Fibroblast of lung (primary cell): ENCODE measurements around the gene PAPOLA. TPM values are rescaled to one million over a fixed set of nuclear protein-coding genes. Genes with fewer than 3 reads are reported as not detected.

Experiments
- DNase-seq, 2 donors: peaks; one replicate each; pipeline versions ENCODE4 v3.0.0 to v3.0.0-alpha.2; 2010; ENCODE audit warnings: low read depth in 2 of 2
- H2AFZ ChIP-seq: 2 replicates; pipeline ENCODE4 v1.5.1; 2012; ENCODE audit warnings: low read length, control low read depth, inconsistent platforms
- H3K27ac ChIP-seq: 2 replicates; pipeline ENCODE4 v1.5.1; 2011; ENCODE audit warnings: low read length, control low read depth; ENCODE audit not compliant: insufficient read depth
- H3K27me3 ChIP-seq: 2 replicates; pipeline ENCODE4 v1.5.1; 2011; ENCODE audit warnings: mild to moderate bottlenecking, low read length; ENCODE audit not compliant: control insufficient read depth, insufficient read depth
- H3K36me3 ChIP-seq: 2 replicates; pipeline ENCODE4 v1.5.1; 2011; ENCODE audit warnings: low read length; ENCODE audit not compliant: control insufficient read depth, insufficient read depth
- H3K4me1 ChIP-seq: 2 replicates; pipeline ENCODE4 v1.5.1; 2011; ENCODE audit warnings: low read length; ENCODE audit not compliant: control insufficient read depth, insufficient read depth; ENCODE audit errors: extremely low read depth
- H3K4me2 ChIP-seq: 2 replicates; pipeline ENCODE4 v1.5.1; 2011; ENCODE audit warnings: low read length, control low read depth; ENCODE audit not compliant: insufficient read depth; ENCODE audit errors: extremely low read depth
- H3K4me3 ChIP-seq, 4 experiments: fragments of 200-600 bp in 1 of 4; sonication (generic) in 1 of 4; replicated peaks in 1 of 4; 2 replicates each; pipeline ENCODE4 v1.5.1; 2011 to 2016; ENCODE audit warnings: low read length in 4 of 4, low read depth in 3 of 4, mild to moderate bottlenecking in 3 of 4, control low read depth in 2 of 4, inconsistent platforms in 1 of 4, mixed read lengths in 1 of 4; ENCODE audit not compliant: insufficient read depth in 1 of 4; ENCODE audit errors: control extremely low read depth in 1 of 4
- H3K79me2 ChIP-seq: 2 replicates; pipeline ENCODE4 v1.5.1; 2012; ENCODE audit warnings: mild to moderate bottlenecking, low read length, inconsistent platforms; ENCODE audit not compliant: control insufficient read depth, insufficient read depth
- H3K9ac ChIP-seq: 2 replicates; pipeline ENCODE4 v1.5.1; 2011; ENCODE audit warnings: mild to moderate bottlenecking, low read length, control low read depth; ENCODE audit not compliant: insufficient read depth
- H3K9me3 ChIP-seq: 2 replicates; pipeline ENCODE4 v1.5.1; 2012; ENCODE audit warnings: low read depth, low read length; ENCODE audit not compliant: control insufficient read depth, insufficient read depth
- H4K20me1 ChIP-seq: 2 replicates; pipeline ENCODE4 v1.5.1; 2011; ENCODE audit warnings: low read length; ENCODE audit not compliant: control insufficient read depth, insufficient read depth; ENCODE audit errors: extremely low read depth
- CTCF ChIP-seq, 2 donors: IDR thresholded peaks in 1 of 2; conservative IDR thresholded peaks in 1 of 2; 1 replicate in 1 of 2; 2 replicates in 1 of 2; pipeline ENCODE4 v1.5.1; 2011 to 2012; ENCODE audit warnings: low read length in 2 of 2, control low read depth in 1 of 2, inconsistent platforms in 1 of 2, low read depth in 1 of 2, mild to moderate bottlenecking in 1 of 2
- EZH2 ChIP-seq: IDR thresholded peaks from 2 replicates; pipeline ENCODE4 v1.5.1; 2012; ENCODE audit warnings: low read length, control low read depth, mild to moderate bottlenecking; ENCODE audit errors: missing control alignments
- polyA plus RNA-seq, 2 donors: library from polyadenylated mRNA; depleted of rRNA in 1 of 2; stranded (reverse) in 1 of 2; unstranded in 1 of 2; fragments of >200 nt; gene quantifications; 2 replicates each; pipeline ENCODE4 v1.2.1, GENCODE V29; 2011 to 2012; ENCODE audit warnings: missing spikeins in 1 of 2
- total RNA-seq: library from RNA; depleted of rRNA; stranded (reverse); fragments of >200 nt; gene quantifications from 2 replicates; pipeline ENCODE4 v1.2.1, GENCODE V29; 2014

The PAPOLA gene
- total and polyA plus RNA-seq, 2 donors (not counting 1 experiment from before 2014, with no cell fraction given) = 109 to 141 TPM

- Histone ChIP-seq H4K20me1 (no peaks in the 10 kb centered on the region), H3K36me3 (no peaks in the 10 kb centered on the region), H3K4me2 (no peak overlapping the region), H3K27ac (no peak overlapping the region), H3K4me1 (no peaks in the 10 kb centered on the region), H2AFZ (no peak overlapping the region), H3K9ac (no peak overlapping the region), H3K4me3 (no peak overlapping the region), H3K27me3 (no peaks in the 10 kb centered on the region), H3K79me2 (no peaks in the 10 kb centered on the region), H3K9me3 (no peaks in the 10 kb centered on the region)
- DNase-seq = no peak
- no peak for TF ChIP-seq CTCF (conservative IDR thresholded peaks at IDR 0.05 in 1 of 2, IDR thresholded peaks at IDR 0.05 in 1 of 2; ENCODE audit: low read depth in 1 of 2, low read length in 2 of 2)
- no peak for TF ChIP-seq EZH2
Observed at GRCh38 chr14:96603350-96604255, 101.4 kb downstream of the PAPOLA start.

GRCh38 chr14:96614481-96614881, 112.3 kb downstream of the PAPOLA start:
- Histone ChIP-seq H4K20me1 (no peaks in the 10 kb centered on the region), H3K9ac (no peak overlapping the region), H3K4me1 (no peaks in the 10 kb centered on the region), H3K27me3 (no peaks in the 10 kb centered on the region), H3K4me3 (no peak overlapping the region), H3K9me3 (no peaks in the 10 kb centered on the region), H2AFZ (no peak overlapping the region), H3K27ac (no peak overlapping the region), H3K79me2 (no peaks in the 10 kb centered on the region), H3K36me3 (no peaks in the 10 kb centered on the region), H3K4me2 (no peak overlapping the region)
- TF ChIP-seq EZH2 (no peak), CTCF (conservative IDR thresholded peaks at IDR 0.05 in 1 of 2, IDR thresholded peaks at IDR 0.05 in 1 of 2; ENCODE audit: low read depth in 1 of 2, low read length in 2 of 2) (no peak)
- DNase-seq = no peak

GRCh38 chr14:96616161-96616721, 114.1 kb downstream of the PAPOLA start:
- Histone ChIP-seq H3K27me3 (no peaks in the 10 kb centered on the region), H3K4me3 (no peak overlapping the region), H3K9me3 (no peaks in the 10 kb centered on the region), H4K20me1 (no peaks in the 10 kb centered on the region), H3K4me1 (no peaks in the 10 kb centered on the region), H3K9ac (no peak overlapping the region), H3K27ac (no peak overlapping the region), H3K4me2 (no peak overlapping the region), H3K36me3 (no peaks in the 10 kb centered on the region), H2AFZ (no peak overlapping the region), H3K79me2 (no peaks in the 10 kb centered on the region)
- DNase-seq = no peak
- TF ChIP-seq EZH2 (no peak), CTCF (conservative IDR thresholded peaks at IDR 0.05 in 1 of 2, IDR thresholded peaks at IDR 0.05 in 1 of 2; ENCODE audit: low read depth in 1 of 2, low read length in 2 of 2) (no peak)

Other genes starting within 250 kb of the PAPOLA start
- gene BDKRB1, start 246.2 kb upstream of the PAPOLA start, total RNA-seq = 16.7 and 22.5 TPM in 2 replicates
- 5.4 and 32.9 TPM in 2 replicates for gene BDKRB1, start 246.2 kb upstream of the PAPOLA start, polyA plus RNA-seq
- 23.9 and 30.9 TPM in 2 replicates for gene ATG2B, start 139.0 kb upstream of the PAPOLA start, total RNA-seq
- gene ATG2B, start 139.0 kb upstream of the PAPOLA start, polyA plus RNA-seq = 15.0 and 17.6 TPM in 2 replicates
- 27.7 and 30.2 TPM in 2 replicates for gene GSKIP, start 138.9 kb upstream of the PAPOLA start, total RNA-seq
- gene GSKIP, start 138.9 kb upstream of the PAPOLA start, polyA plus RNA-seq = 41.6 and 45.5 TPM in 2 replicates
- gene AK7, start 110.3 kb upstream of the PAPOLA start, total RNA-seq = 0.77 and 1.2 TPM in 2 replicates
- 0.39 and 0.44 TPM in 2 replicates for gene AK7, start 110.3 kb upstream of the PAPOLA start, polyA plus RNA-seq